GM12878 (cell line): Measurements from ENCODE around the gene FCER1G. TPM values are rescaled to one million over a fixed set of nuclear protein-coding genes. Genes with fewer than 3 reads are reported as not detected.

Source experiments
- ASH2L ChIP-seq: fragments of 300-600, 200-600 bp; sonication (generic); IDR thresholded peaks from 2 replicates; pipeline ENCODE4 v1.6.1; 2017; ENCODE audit warnings: low read depth, mild to moderate bottlenecking, borderline replicate concordance
- BCL3 ChIP-seq: IDR thresholded peaks from 2 replicates; pipeline ENCODE4 v1.6.1; 2011; ENCODE audit warnings: borderline replicate concordance, low read depth, mild to moderate bottlenecking, moderate library complexity, low read length; ENCODE audit not compliant: insufficient read depth, poor library complexity, severe bottlenecking
- CHD4 ChIP-seq: fragments of 200-600 bp; sonication (generic); IDR thresholded peaks from 2 replicates; pipeline ENCODE4 v1.6.1; 2016; ENCODE audit warnings: mild to moderate bottlenecking
- CREM ChIP-seq: IDR thresholded peaks from 2 replicates; pipeline ENCODE4 v1.6.1; 2014; ENCODE audit warnings: antibody characterized with exemption, low read depth
- DPF2 ChIP-seq: fragments of 450-650 bp; IDR thresholded peaks from 2 replicates; pipeline ENCODE4 v1.6.1; 2017; ENCODE audit warnings: mild to moderate bottlenecking
- HDAC2 ChIP-seq: fragments of 200-600 bp; sonication (generic); IDR thresholded peaks from 2 replicates; pipeline ENCODE4 v1.6.1; 2017
- IKZF2 ChIP-seq, 2 experiments: fragments of 450-650 bp; IDR thresholded peaks; 2 replicates each; pipeline ENCODE4 v1.6.1; 2017; ENCODE audit warnings: mild to moderate bottlenecking in 2 of 2, moderate library complexity in 2 of 2
- JUNB ChIP-seq: IDR thresholded peaks from 2 replicates; pipeline ENCODE4 v1.6.1; 2016; ENCODE audit warnings: antibody characterized with exemption, mild to moderate bottlenecking
- MYC ChIP-seq: IDR thresholded peaks from 2 replicates; pipeline ENCODE4 v1.6.1; 2011; ENCODE audit warnings: mild to moderate bottlenecking, low read length, moderate library complexity, inconsistent platforms; ENCODE audit not compliant: insufficient read depth, insufficient replicate concordance, insufficient read length, severe bottlenecking
- NFXL1 ChIP-seq: fragments of 450-650 bp; IDR thresholded peaks from 2 replicates; pipeline ENCODE4 v1.6.1; 2017; ENCODE audit warnings: antibody characterized with exemption, mild to moderate bottlenecking, borderline replicate concordance
- NFYA ChIP-seq: IDR thresholded peaks from 2 replicates; pipeline ENCODE4 v1.6.1; 2011; ENCODE audit warnings: low read depth, mild to moderate bottlenecking, low read length, improper control_type of control experiment, borderline replicate concordance
- PAX8 ChIP-seq: fragments of 450-650 bp; IDR thresholded peaks from 2 replicates; pipeline ENCODE4 v1.6.1; 2017; ENCODE audit warnings: mild to moderate bottlenecking, moderate library complexity
- PML ChIP-seq: IDR thresholded peaks from 2 replicates; pipeline ENCODE4 v1.6.1; 2012; ENCODE audit warnings: low read length, inconsistent platforms
- POLR2A ChIP-seq: IDR thresholded peaks from 2 replicates; pipeline ENCODE4 v1.6.1; 2011; ENCODE audit warnings: low read depth, mild to moderate bottlenecking, low read length
- POLR2AphosphoS2 ChIP-seq: IDR thresholded peaks from 2 replicates; pipeline ENCODE4 v1.6.1; 2011; ENCODE audit warnings: low read depth, mild to moderate bottlenecking, low read length, improper control_type of control experiment, moderate library complexity
- RUNX3 ChIP-seq: IDR thresholded peaks from 2 replicates; pipeline ENCODE4 v1.6.1; 2012; ENCODE audit warnings: low read length, inconsistent platforms
- SIN3A ChIP-seq: IDR thresholded peaks from 2 replicates; pipeline ENCODE4 v1.6.1; 2012; ENCODE audit warnings: low read depth, low read length, improper control_type of control experiment
- SMAD1 ChIP-seq: fragments of 450-650 bp; IDR thresholded peaks from 2 replicates; pipeline ENCODE4 v1.6.1; 2018; ENCODE audit warnings: mild to moderate bottlenecking, low read depth; ENCODE audit not compliant: partially characterized antibody
- SMARCA5 ChIP-seq: fragments of 450-650 bp; IDR thresholded peaks from 2 replicates; pipeline ENCODE4 v1.6.1; 2017; ENCODE audit warnings: mild to moderate bottlenecking
- SREBF1 ChIP-seq: IDR thresholded peaks from 2 replicates; pipeline ENCODE4 v1.6.1; 2012; ENCODE audit warnings: mild to moderate bottlenecking, low read length
- TCF12 ChIP-seq: IDR thresholded peaks from 2 replicates; pipeline ENCODE4 v1.6.1; 2011; ENCODE audit warnings: low read depth, mild to moderate bottlenecking, low read length
- ZBTB33 ChIP-seq: fragments of 450-650 bp; IDR thresholded peaks from 2 replicates; pipeline ENCODE4 v1.6.1; 2017; ENCODE audit warnings: mild to moderate bottlenecking
- ZBTB4 ChIP-seq: fragments of 450-650 bp; formaldehyde crosslinking; IDR thresholded peaks from 2 replicates; pipeline ENCODE4 v1.4.0; 2022; ENCODE audit warnings: mild to moderate bottlenecking, moderate library complexity
- polyA plus RNA-seq, 11 experiments: library from polyadenylated mRNA; depleted of rRNA in 4 of 11; unstranded in 6 of 11; stranded (reverse) in 5 of 11; fragments of >200 nt; fragmentation: Nextera tagmentation in 4 of 11; fragmentation: Illumina TruSeq in 1 of 11; extraction: Ambion mirVana in 4 of 11; extraction: Trizol in 1 of 11; gene quantifications; 1 replicate in 1 of 11; 2 replicates in 10 of 11; pipeline versions ENCODE4 v1.2.1 to v1.2.3, GENCODE V29; 2011 to 2016; ENCODE audit warnings: inconsistent platforms in 2 of 11, missing spikeins in 2 of 11, low read depth in 1 of 11
- total RNA-seq, 4 experiments: library from RNA; depleted of rRNA in 3 of 4; stranded (reverse); fragments of >200 nt in 3 of 4; fragmentation: Illumina TruSeq in 1 of 4; extraction: Trizol in 1 of 4; gene quantifications; 2 replicates each; pipeline versions ENCODE4 v1.2.1 to v1.2.3, GENCODE V29; 2013 to 2021
- TF ChIP-seq, protein P1 (sequence below): fragments of 450-650 bp; IDR thresholded peaks from 2 replicates; pipeline ENCODE4 v1.6.1; 2017; ENCODE audit warnings: low read depth, mild to moderate bottlenecking, moderate library complexity

The FCER1G gene
- total and polyA plus RNA-seq, 10 of the 15 experiments (the other 5 are each of a cell fraction or from before 2014, with no cell fraction given) = 0.40 to 1.9 (median 0.89) TPM

- TF ChIP-seq ZBTB4 (CRISPR knock-in tag) = no peak
- no peak for TF ChIP-seq ASH2L
- TF ChIP-seq, protein P1, sequence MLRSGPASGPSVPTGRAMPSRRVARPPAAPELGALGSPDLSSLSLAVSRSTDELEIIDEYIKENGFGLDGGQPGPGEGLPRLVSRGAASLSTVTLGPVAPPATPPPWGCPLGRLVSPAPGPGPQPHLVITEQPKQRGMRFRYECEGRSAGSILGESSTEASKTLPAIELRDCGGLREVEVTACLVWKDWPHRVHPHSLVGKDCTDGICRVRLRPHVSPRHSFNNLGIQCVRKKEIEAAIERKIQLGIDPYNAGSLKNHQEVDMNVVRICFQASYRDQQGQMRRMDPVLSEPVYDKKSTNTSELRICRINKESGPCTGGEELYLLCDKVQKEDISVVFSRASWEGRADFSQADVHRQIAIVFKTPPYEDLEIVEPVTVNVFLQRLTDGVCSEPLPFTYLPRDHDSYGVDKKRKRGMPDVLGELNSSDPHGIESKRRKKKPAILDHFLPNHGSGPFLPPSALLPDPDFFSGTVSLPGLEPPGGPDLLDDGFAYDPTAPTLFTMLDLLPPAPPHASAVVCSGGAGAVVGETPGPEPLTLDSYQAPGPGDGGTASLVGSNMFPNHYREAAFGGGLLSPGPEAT = peak; percentile 70; the same call in 1 of the 2 replicates
- peak; percentile 84; the same call in 1 of the 2 replicates for TF ChIP-seq TCF12
- TF ChIP-seq NFYA = no peak
- peak; percentile 58 for TF ChIP-seq RUNX3
- no peak for TF ChIP-seq SMAD1
- TF ChIP-seq SMARCA5 = 0 out of 2 replicates have a peak, but pooled peaks have one; percentile 52
- TF ChIP-seq JUNB = no peak
- no peak for TF ChIP-seq CHD4
- TF ChIP-seq HDAC2 = no peak
- peak; percentile 56 for TF ChIP-seq DPF2
- no peak for TF ChIP-seq MYC
- no peak for TF ChIP-seq PML
- no peak for TF ChIP-seq PAX8
- TF ChIP-seq POLR2AphosphoS2 = 0 out of 2 replicates have a peak, but pooled peaks have one; percentile 54
- TF ChIP-seq IKZF2 (IDR thresholded peaks at IDR 0.05) = peak; percentile 38 to 41; a peak in 3 of 4 replicates
- TF ChIP-seq POLR2A = peak; percentile 96
- TF ChIP-seq BCL3 = no peak
- no peak for TF ChIP-seq NFXL1
- TF ChIP-seq ZBTB33 = no peak
- no peak; the same call in 1 of the 2 replicates for TF ChIP-seq SREBF1
- TF ChIP-seq CREM = peak; percentile 96
- TF ChIP-seq SIN3A = peak; percentile 79; the same call in 1 of the 2 replicates
Observed at GRCh38 chr1:161201836-161202712, 13.0 kb upstream of the FCER1G start, which contains the start of gene NDUFS2 (continued).
